Skin of body (tissue), 2 donors: ENCODE data around the gene PPP4R3A. TPM values are rescaled to one million over a fixed set of nuclear protein-coding genes. Genes with fewer than 3 reads are reported as not detected.
"Not testable (repeated sequence)": the region's sequence is repeated elsewhere in the genome, so short reads cannot be mapped to it uniquely, and the experiment has no call there.

ENCODE experiments used
- DNase-seq: peaks from one replicate; lab custom pipeline; 2025; lab: John Stamatoyannopoulos, UW
- total RNA-seq: library from RNA; depleted of rRNA; stranded (reverse); fragments of >200 nt; gene quantifications from one replicate; pipeline ENCODE4 v1.2.3, GENCODE V29; 2014

Gene PPP4R3A
- total RNA-seq, 1 donor from 2014 or later: 82.0 TPM

DNA sequence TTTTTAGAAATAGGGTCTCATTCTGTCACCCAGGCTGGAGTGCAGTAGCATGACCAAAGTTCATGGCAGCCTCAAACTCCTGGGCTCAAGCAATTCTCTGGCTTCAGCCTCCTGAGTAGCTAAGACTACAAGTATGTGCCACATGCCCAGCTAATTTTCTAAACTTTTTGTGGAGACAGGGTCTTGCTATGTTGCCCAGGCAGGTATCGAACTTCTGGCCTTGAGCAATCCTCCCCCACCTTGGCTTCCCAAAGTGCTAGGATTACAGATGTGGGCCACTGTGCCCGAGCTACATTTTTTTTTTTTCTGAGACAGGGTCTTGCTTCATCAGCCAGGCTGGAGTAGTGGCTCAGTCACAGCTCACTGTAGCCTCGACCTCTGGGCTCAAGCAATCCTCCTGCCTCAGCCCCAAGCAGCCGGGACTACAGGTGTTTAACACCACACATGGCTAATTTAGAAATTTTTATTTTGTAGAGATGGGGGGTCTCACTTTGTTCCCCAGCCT lies 7.1 kb downstream of the PPP4R3A start:
- DNase-seq: no peak

DNA sequence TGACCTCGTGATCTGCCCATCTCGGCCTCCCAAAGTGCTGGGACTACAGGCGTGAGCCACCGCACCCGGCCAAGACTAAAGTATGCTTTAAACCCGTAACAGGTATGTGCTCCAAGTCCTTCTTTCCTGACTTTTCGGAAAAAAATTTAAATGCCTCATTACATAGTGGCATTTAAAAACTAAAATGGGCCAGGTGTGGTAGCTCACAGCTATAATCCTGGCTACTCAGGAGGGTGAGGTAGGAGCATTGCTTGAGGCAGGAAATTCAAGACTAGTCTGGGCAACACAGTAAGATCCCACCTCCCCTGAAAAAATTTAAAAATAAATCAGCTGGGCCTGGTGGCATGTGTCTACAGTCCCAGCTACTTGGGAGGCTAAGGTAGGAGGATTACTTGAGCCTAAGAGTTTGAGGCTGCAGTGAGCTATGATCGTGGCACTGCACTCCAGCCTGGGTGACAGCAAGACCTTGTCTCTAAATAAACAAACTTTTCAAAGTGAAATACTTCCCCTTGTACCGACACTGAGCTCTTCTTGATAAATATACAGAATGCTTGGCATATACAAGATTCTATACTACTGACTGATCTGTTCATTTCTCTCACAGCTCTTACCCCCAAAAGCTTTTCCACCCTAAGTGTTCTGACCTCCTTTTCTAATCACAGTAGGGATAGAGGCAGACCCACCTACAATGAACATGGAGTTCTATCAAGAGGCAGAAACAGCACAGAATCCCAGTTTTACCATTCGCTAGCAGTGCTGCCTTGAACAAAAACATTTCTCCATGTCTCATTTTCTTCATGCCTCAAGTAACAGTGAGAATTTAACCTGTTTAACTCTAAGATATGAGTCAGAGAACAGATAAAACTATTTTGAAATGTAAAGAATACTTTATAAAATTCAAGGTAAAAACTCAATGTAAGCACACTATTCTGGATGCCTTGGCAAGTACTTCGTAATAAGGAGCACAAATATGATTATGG lies 7.9 kb downstream of the PPP4R3A start:
- DNase-seq: no peak

- no peak for DNase-seq
Observed at GRCh38 chr14:91501348-91501747, 8.8 kb downstream of the PPP4R3A start.

GRCh38 chr14:91496790-91497189 lies 13.3 kb downstream of the PPP4R3A start:
- no peak for DNase-seq

DNA sequence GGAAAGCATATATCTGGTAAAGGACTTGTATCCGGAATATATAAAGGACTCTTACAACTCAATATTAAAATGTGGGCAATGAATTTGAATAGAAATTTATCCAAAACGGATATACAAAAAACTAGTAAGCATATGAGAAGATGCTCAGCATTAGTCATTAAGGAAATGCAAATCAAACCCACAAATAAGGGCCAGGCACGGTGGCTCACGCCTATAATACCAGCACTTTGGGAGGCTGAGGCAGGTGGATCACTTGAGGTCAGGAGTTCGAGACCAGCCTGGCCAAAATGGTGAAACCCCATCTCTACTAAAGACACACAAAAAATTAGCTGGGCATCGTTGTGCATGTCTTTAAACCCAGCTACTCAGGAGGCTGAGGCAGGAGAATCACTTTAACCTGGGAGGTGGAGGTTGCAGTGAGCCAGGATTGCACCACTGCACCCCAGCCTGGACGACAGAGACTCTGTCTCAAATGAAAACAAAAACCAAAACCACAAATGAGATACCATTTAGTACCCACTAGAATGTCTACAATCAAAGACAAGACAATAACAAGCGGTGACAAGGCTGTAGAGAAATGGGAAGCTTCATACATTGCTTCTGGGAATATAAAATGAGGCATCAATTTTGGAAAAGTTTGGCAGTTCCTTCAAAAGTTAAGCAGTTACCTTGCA lies 15.6 kb downstream of the PPP4R3A start:
- not testable (repeated sequence) for DNase-seq

DNA sequence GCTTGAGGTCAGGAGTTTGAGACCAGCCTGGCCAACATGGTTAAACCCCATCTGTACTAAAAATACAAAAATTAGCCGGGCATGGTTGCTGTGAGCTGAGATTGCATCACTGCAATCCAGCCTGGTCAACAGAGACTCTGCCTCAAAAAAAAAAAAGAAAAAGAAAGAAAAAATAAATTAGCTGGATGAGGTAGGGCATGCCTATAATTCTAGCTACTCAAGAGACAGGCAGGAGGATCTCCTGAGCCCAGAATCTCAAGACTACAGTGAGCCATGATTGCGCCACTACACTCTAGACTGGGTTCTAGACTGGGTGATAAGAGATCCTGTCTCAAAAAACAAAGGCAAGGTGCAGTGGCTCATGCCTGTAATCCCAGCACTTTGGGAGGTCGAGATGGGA lies 16.9 kb downstream of the PPP4R3A start:
- no peak for DNase-seq

DNA sequence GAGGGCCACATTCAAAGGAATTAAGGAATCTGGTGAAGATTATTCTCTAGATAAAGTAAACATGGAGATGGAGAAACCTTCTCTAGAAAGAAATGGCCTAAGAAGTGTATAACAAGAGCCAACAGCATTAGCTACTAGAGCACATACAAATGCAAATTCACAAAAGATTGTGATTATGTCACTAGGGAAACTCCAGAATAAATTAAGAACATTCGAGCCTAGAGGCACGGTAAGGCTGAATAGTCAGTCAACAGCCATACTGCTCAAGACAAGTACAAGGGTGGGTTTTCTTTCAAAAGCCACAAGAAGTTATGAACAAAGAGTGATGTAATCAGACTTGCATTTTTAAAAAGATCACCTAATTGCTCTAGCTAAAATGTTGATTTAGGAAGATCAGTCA lies 25.4 kb downstream of the PPP4R3A start:
- DNase-seq: no peak

- DNase-seq: no peak
Observed at GRCh38 chr14:91484186-91484585, 25.9 kb downstream of the PPP4R3A start.

DNA sequence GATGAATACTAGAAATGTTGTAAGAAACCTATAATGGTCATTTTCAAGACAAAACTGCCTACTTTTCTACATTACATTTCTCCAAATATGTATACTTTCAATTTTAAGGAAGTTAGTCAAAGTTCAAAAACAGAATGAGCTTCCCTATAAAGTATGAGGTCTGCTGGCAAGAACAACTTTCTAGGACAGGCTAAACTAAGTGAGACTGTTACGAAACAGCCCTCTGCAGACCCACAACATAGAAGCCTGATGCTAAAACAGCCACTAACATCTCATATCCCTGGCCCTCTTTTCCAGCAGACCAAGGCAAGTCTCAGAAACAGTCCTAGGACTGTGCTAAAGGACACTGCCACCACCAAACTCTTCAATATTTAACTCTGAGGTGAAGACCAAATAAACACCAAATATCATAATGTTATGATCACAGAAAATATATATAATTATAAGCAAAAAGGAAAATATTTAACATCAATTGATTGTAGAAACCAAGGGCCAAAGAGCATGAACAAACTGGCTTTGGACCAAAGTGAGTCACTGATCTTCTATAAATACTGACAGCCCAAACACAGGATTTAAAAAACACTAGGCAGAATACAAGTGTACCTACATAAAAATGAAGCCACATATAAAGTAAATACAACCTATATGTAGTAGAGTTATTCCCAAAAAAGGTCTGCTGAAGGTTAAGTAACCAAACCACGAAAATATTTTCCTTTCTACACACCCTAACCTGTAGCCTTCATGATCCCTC lies 27.7 kb downstream of the PPP4R3A start:
- no peak for DNase-seq

DNA sequence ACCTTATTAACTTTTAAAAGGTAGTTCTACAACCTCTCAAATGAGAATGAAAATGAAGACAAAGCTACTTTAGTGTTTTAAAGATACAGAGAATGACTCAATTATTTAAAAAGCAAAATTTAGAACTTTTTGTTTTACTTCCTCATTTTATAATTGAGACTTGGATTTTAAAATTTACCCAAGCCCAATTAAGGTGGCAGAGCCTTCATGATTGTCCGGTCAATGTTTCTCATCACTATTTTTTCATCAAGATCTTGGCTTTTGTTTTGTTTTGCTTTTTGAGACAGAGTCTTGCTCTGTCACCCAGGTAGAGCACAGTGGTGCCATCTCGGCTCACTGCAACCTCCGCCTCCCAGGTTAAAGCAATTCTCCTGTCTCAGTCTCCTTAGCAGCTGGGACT lies 32.7 kb downstream of the PPP4R3A start:
- no peak for DNase-seq

- no peak for DNase-seq
Observed at GRCh38 chr14:91473046-91473445, 37.1 kb downstream of the PPP4R3A start.

- no peak for DNase-seq
Observed at GRCh38 chr14:91470216-91470615, 39.9 kb downstream of the PPP4R3A start.

GRCh38 chr14:91466192-91466591 lies 43.9 kb downstream of the PPP4R3A start:
- no peak for DNase-seq

- no peak for DNase-seq
Observed at GRCh38 chr14:91464615-91465205, 45.4 kb downstream of the PPP4R3A start.

DNA sequence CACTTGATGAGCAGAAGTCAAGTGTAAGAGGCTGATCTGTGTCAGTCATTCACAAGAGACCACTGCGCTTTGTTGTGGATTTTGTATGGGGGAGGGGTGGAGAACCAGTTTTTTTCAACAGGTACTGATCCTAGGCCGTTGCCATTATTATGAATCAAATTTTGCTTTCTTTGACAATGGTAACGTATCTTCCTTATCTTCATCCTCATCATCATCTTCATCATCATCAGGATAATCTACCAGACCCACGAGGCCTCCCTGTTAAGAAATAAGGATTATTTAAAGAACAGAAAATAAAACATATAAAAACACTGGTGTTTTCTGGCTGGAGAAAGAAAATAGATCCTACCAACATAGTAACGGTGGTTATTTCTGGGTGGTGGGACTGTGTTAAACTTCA lies 51.5 kb downstream of the PPP4R3A start:
- DNase-seq: no peak

DNA sequence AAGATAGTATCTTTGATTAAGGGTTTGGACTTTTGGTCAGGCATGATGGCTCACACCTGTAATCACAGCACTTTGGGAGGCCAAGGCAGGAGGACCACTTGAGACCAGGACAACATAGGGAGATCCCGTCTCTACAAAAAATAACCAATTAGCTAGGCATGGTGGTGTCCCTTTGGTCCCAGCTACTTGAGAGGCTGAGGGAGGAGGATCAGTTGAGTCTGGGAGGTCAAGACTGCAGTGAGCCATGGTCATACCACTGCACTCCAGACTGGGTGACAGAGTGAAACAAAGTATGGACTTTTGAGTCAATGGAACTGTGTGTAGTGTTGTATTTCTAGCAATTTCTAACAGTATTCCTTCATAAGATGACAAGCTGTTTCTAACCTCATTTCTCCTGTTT lies 53.8 kb downstream of the PPP4R3A start:
- no peak for DNase-seq

GRCh38 chr14:91454580-91454979 lies 55.5 kb downstream of the PPP4R3A start:
- DNase-seq: no peak

DNA sequence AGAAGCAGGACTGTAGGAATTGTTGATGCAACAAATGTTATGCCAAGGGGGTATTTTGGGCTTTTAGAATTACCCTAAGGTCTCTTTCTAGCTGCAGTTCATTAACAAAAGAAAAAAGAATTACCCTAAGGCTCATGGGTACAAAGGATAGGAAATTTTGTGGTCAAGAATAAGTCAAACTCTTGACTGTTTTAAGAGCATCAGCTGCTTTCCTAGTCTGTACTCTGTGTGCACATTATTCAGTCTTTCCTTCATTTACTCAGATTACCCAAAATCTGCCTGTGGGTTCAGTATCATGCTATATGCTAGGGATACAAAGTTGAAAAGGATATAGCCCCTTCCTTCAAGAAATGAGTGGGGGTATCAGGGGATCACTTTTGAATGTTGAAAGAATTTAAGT lies 56.0 kb downstream of the PPP4R3A start:
- no peak for DNase-seq

DNA sequence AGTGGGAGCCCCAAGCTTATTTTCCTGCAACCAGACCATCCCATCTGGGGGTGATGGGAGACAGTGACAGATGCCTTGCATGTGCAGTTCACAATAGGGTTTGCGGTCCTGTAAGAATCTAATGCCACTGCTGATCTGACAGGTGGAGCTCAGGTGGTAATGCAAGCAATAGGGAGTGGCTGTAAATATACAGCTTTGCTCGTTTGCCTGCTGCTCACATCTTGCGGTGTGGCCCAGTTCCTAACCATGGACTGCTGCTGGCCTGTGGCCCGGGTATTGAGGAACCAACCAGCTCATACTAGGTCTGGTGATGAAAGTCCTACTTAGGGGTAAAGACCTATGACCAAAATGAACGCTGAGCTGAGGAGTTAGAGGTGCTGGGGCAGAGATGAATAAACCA lies 56.4 kb downstream of the PPP4R3A start:
- DNase-seq: no peak

DNA sequence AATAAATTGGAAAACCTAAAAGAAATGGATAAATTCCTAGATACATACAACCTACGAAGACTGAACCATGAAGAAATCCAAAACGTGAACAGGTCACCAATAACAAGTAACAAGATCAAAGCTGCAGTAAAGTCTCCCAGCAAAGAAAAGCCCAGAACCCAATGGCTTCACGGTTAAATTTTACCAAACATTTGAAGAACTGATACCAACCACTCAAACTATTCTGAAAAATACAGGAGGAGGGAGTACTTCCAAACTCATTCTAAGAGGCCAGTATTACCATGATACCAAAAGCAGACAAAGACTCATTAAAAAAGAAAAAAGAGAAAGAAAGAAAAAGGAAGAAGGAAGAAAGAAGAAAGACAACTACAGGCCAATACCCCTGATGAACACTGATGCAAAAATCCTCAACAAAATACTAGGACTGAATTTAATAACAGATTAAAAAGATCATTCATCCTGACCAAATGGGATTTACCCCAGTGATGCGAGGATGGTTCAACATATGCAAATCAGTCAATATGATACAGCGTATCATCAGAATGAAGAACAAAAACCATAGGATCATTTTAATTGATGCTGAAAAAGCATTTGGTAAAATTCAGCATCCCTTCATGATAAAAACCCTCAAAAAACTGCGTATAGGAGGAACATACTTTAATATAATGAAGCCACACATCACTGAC lies 65.6 kb downstream of the PPP4R3A start:
- DNase-seq: no peak

DNA sequence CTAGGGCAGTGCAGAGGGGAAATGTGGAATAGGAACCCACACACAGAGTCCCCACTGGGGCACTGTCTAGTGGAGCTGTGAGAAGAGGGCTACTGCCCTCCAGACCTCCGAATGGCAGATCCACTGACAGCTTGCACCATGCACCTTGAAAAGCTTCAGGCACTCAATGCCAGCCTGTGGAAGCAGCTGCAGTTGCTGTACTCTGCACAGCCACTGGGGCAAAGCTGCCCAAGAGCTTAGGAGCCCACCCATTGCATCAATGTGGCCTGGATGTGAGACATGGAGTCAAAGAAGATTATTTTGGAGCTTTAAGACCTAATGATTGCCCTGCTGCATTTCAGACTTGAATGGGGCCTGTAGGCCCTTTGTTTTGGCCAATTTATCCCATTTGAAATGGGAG lies 70.8 kb downstream of the PPP4R3A start:
- DNase-seq: no peak
